HEK293T (cell line): ENCODE measurements around the gene RNF208.
A peak's percentile ranks its signal among the peaks of the same experiment; 100 is the strongest.

Experiments used
- CTCF ChIA-PET: fragments of 350-600 bp; formaldehyde crosslinking; extraction: SDS; loops from one replicate; lab custom pipeline; 2021; ENCODE audit warnings: antibody characterized with exemption, inconsistent platforms; lab: Yijun Ruan, JAX
- POLR2A ChIA-PET: fragments of 350-600 bp; formaldehyde crosslinking; extraction: SDS; loops from one replicate; lab custom pipeline; 2020; ENCODE audit warnings: antibody characterized with exemption, inconsistent platforms; lab: Yijun Ruan, JAX
- DNase-seq: peaks from one replicate; pipeline ENCODE4 v3.0.0; 2012; ENCODE audit warnings: mixed read lengths; ENCODE audit errors: extremely low spot score
- ARNT ChIP-seq: fragments of 450-650 bp; IDR thresholded peaks from 2 replicates; pipeline ENCODE4 v1.6.1; 2017; ENCODE audit warnings: mild to moderate bottlenecking
- BHLHE40 ChIP-seq: fragments of 450-650 bp; IDR thresholded peaks from 2 replicates; pipeline ENCODE4 v1.6.1; 2016; ENCODE audit warnings: mild to moderate bottlenecking, moderate library complexity, borderline replicate concordance
- CTBP1 ChIP-seq: fragments of 450-650 bp; IDR thresholded peaks from 2 replicates; pipeline ENCODE4 v1.6.1; 2016; ENCODE audit warnings: borderline replicate concordance
- ELF4 ChIP-seq: fragments of 450-650 bp; IDR thresholded peaks from 2 replicates; pipeline ENCODE4 v1.6.1; 2017; ENCODE audit warnings: antibody characterized with exemption
- FOXA1 ChIP-seq: fragments of 450-650 bp; IDR thresholded peaks from 2 replicates; pipeline ENCODE4 v1.6.1; 2016; ENCODE audit warnings: mild to moderate bottlenecking
- FOXK2 ChIP-seq: fragments of 450-650 bp; IDR thresholded peaks from 2 replicates; pipeline ENCODE4 v1.6.1; 2016; ENCODE audit warnings: mild to moderate bottlenecking
- FOXM1 ChIP-seq: fragments of 450-650 bp; IDR thresholded peaks from 2 replicates; pipeline ENCODE4 v1.6.1; 2017; ENCODE audit warnings: mild to moderate bottlenecking, borderline replicate concordance
- HDGF ChIP-seq: fragments of 450-650 bp; IDR thresholded peaks from 2 replicates; pipeline ENCODE4 v1.6.1; 2017; ENCODE audit warnings: antibody characterized with exemption, borderline replicate concordance
- L3MBTL2 ChIP-seq: fragments of 450-650 bp; conservative IDR thresholded peaks from 2 replicates; pipeline ENCODE4 v1.6.1; 2016; ENCODE audit warnings: mild to moderate bottlenecking
- LEF1 ChIP-seq: fragments of 450-650 bp; IDR thresholded peaks from 2 replicates; pipeline ENCODE4 v1.6.1; 2017; ENCODE audit warnings: mild to moderate bottlenecking, borderline replicate concordance
- NFRKB ChIP-seq: fragments of 450-650 bp; IDR thresholded peaks from 2 replicates; pipeline ENCODE4 v1.6.1; 2016; ENCODE audit warnings: mild to moderate bottlenecking, moderate library complexity
- PKNOX1 ChIP-seq: fragments of 450-650 bp; IDR thresholded peaks from 2 replicates; pipeline ENCODE4 v1.6.1; 2016
- SP1 ChIP-seq: fragments of 450-650 bp; IDR thresholded peaks from 2 replicates; pipeline ENCODE4 v1.6.1; 2017
- SUZ12 ChIP-seq: fragments of 450-650 bp; IDR thresholded peaks from 2 replicates; pipeline ENCODE4 v1.6.1; 2016; ENCODE audit warnings: mild to moderate bottlenecking
- TARDBP ChIP-seq: fragments of 450-650 bp; IDR thresholded peaks from 2 replicates; pipeline ENCODE4 v1.6.1; 2016
- ZNF384 ChIP-seq: fragments of 450-650 bp; IDR thresholded peaks from 2 replicates; pipeline ENCODE4 v1.6.1; 2016

Gene RNF208

DNA sequence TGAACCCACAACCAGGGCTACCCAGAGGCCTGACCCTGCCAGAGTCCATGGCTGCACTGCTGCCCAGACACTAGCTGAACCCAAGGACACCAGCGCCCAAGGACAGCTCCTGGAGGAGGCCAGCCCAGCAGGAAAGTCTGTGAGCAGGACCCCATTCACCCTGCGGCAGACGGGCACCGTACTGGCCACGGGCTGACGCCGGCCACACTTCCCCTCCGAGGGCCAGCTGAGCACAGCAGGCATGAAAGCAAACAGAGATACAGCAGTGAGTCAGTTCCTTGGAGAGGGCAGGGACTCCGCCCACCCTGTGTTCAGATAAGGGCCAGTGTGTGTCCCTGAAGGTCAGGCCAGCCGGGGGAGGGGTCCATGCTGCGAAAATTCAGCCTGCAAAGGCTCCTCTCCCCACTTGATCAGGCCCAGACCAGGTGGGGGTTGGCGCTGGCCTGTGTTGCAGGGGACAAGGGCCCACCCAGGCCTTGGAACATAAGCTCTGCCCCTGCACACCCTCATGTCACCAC, 3.2 kb downstream of the RNF208 start:
- ChIA-PET CTCF (no interaction called here), POLR2A (interaction anchor here (1.1 to 1.7 kb wide), 2 partner anchors 14 to 30 kb away, joined by 3 to 5 read pairs; partner anchors contain the start of genes ANAPC2, NDOR1, SSNA1 and TMEM203)
- no peak for DNase-seq
- TF ChIP-seq L3MBTL2 (no peak), ZNF384 (no peak), BHLHE40 (no peak), HDGF (no peak), PKNOX1 (no peak), LEF1 (no peak), CTBP1 (no peak), ELF4 (no peak), NFRKB (no peak), FOXA1 (no peak), ARNT (no peak), SP1 (no peak), TARDBP (no peak), FOXK2 (no peak)

GRCh38 chr9:137218212-137218753, 3.8 kb downstream of the RNF208 start:
- ChIA-PET POLR2A (interaction anchor here (1.7 kb wide), 1 partner anchor 14 kb away, joined by 5 read pairs; the partner anchor contains the start of genes NDOR1 and TMEM203), CTCF (no interaction called here)
- no peak for DNase-seq
- TF ChIP-seq ELF4 (no peak), FOXK2 (no peak), SP1 (no peak), PKNOX1 (no peak), TARDBP (no peak), NFRKB (no peak)

- CTCF ChIA-PET = no interaction called here
These were observed 4.5 kb downstream of the RNF208 start for GRCh38 chr9:137217276-137218211.

GRCh38 chr9:137216188-137216965, 5.7 kb downstream of the RNF208 start:
- POLR2A ChIA-PET = interaction anchor here (0.9 to 3.8 kb wide), 6 partner anchors 9 to 27 kb away, joined by 3 to 16 read pairs (median 3); partner anchors contain the start of genes NDOR1, TMEM203 and TPRN
- CTCF ChIA-PET = no interaction called here
- TF ChIP-seq CTBP1 (no peak), FOXM1 (no peak), TARDBP (no peak), BHLHE40 (no peak), HDGF (no peak), PKNOX1 (no peak), FOXK2 (no peak), NFRKB (no peak), ZNF384 (no peak), SUZ12 (no peak), L3MBTL2 (no peak), SP1 (no peak), LEF1 (no peak)
- no peak for DNase-seq

More at GRCh38 chr9:137217276-137218211, 4.5 kb downstream of the RNF208 start:
- no peak for TF ChIP-seq BHLHE40
- TF ChIP-seq NFRKB = no peak
- TF ChIP-seq ARNT = no peak
- POLR2A ChIA-PET = interaction anchor here (0.9 to 3.8 kb wide), 5 partner anchors 13 to 28 kb away, joined by 3 to 16 read pairs (median 3); partner anchors contain the start of genes NDOR1, TMEM203 and TPRN
- DNase-seq = peak; percentile 55

- POLR2A ChIA-PET = interaction anchor here (0.7 to 3.8 kb wide), 4 partner anchors 10 to 21 kb away, joined by 3 to 16 read pairs (median 6); partner anchors contain the start of genes NDOR1, TMEM203 and TPRN
- CTCF ChIA-PET = no interaction called here
- TF ChIP-seq SP1 (no peak), LEF1 (no peak), ZNF384 (no peak), L3MBTL2 (no peak), NFRKB (no peak), CTBP1 (no peak), FOXA1 (no peak), HDGF (no peak), BHLHE40 (no peak), ARNT (no peak), ELF4 (no peak), PKNOX1 (no peak), FOXM1 (no peak), TARDBP (no peak), FOXK2 (no peak), SUZ12 (no peak)
- DNase-seq = no peak
These were observed 6.6 kb downstream of the RNF208 start for GRCh38 chr9:137215196-137215986.
